ENCODE data around the gene FASTKD3. TPM values are rescaled to one million over a fixed set of nuclear protein-coding genes. Genes with fewer than 3 reads are reported as not detected.

Gene FASTKD3
- total and polyA plus RNA-seq, 2 donors (not counting 1 experiment from before 2014, with no cell fraction given): 12.7 to 19.0 TPM

GRCh38 chr5:7834982-7835381 lies 33.8 kb downstream of the FASTKD3 start:
- Histone ChIP-seq H3K27ac (ENCODE audit: insufficient read depth, low read length) (no peak overlapping the region), H3K36me3 (ENCODE audit: control insufficient read depth, insufficient read depth, low read length) (no peaks in the 10 kb centered on the region), H2AFZ (ENCODE audit: low read length) (no peak overlapping the region), H3K9ac (ENCODE audit: insufficient read depth, low read length) (no peak overlapping the region), H3K4me2 (ENCODE audit: extremely low read depth, insufficient read depth, low read length) (no peak overlapping the region), H3K4me3 (replicated peaks in 1 of 4; ENCODE audit: control extremely low read depth in 1 of 4, insufficient read depth in 1 of 4, low read depth in 3 of 4, low read length in 4 of 4) (no peak overlapping the region), H3K4me1 (ENCODE audit: control insufficient read depth, extremely low read depth, insufficient read depth, low read length) (no peaks in the 10 kb centered on the region), H3K9me3 (ENCODE audit: control insufficient read depth, insufficient read depth, low read depth, low read length) (no peaks in the 10 kb centered on the region), H3K27me3 (ENCODE audit: control insufficient read depth, insufficient read depth, low read length) (no peaks in the 10 kb centered on the region), H4K20me1 (ENCODE audit: control insufficient read depth, extremely low read depth, insufficient read depth, low read length) (no peaks in the 10 kb centered on the region), H3K79me2 (ENCODE audit: control insufficient read depth, insufficient read depth, low read length) (no peaks in the 10 kb centered on the region)
- TF ChIP-seq CTCF (conservative IDR thresholded peaks at IDR 0.05 in 1 of 2, IDR thresholded peaks at IDR 0.05 in 1 of 2; ENCODE audit: low read depth in 1 of 2, low read length in 2 of 2) (no peak), EZH2 (IDR thresholded peaks at IDR 0.05; ENCODE audit: low read length, missing control alignments) (no peak)
- DNase-seq (ENCODE audit: low read depth in 2 of 2): no peak

GRCh38 chr5:7828269-7828668 lies 40.6 kb downstream of the FASTKD3 start:
- Histone ChIP-seq H3K4me2 (ENCODE audit: extremely low read depth, insufficient read depth, low read length) (no peak overlapping the region), H3K36me3 (ENCODE audit: control insufficient read depth, insufficient read depth, low read length) (no peaks in the 10 kb centered on the region), H2AFZ (ENCODE audit: low read length) (no peak overlapping the region), H3K79me2 (ENCODE audit: control insufficient read depth, insufficient read depth, low read length) (no peaks in the 10 kb centered on the region), H3K27me3 (ENCODE audit: control insufficient read depth, insufficient read depth, low read length) (no peaks in the 10 kb centered on the region), H3K27ac (ENCODE audit: insufficient read depth, low read length) (no peak overlapping the region), H3K4me3 (replicated peaks in 1 of 4; ENCODE audit: control extremely low read depth in 1 of 4, insufficient read depth in 1 of 4, low read depth in 3 of 4, low read length in 4 of 4) (no peak overlapping the region), H3K9me3 (ENCODE audit: control insufficient read depth, insufficient read depth, low read depth, low read length) (no peaks in the 10 kb centered on the region), H3K9ac (ENCODE audit: insufficient read depth, low read length) (no peak overlapping the region), H3K4me1 (ENCODE audit: control insufficient read depth, extremely low read depth, insufficient read depth, low read length) (no peaks in the 10 kb centered on the region), H4K20me1 (ENCODE audit: control insufficient read depth, extremely low read depth, insufficient read depth, low read length) (no peaks in the 10 kb centered on the region)
- no peak for DNase-seq (ENCODE audit: low read depth in 2 of 2)
- TF ChIP-seq EZH2 (IDR thresholded peaks at IDR 0.05; ENCODE audit: low read length, missing control alignments): no peak

GRCh38 chr5:7827610-7828009 lies 41.2 kb downstream of the FASTKD3 start:
- no peak overlapping the region for H2AFZ ChIP-seq (ENCODE audit: low read length)
- no peaks in the 10 kb centered on the region for H3K4me1 ChIP-seq (ENCODE audit: control insufficient read depth, extremely low read depth, insufficient read depth, low read length)
- no peaks in the 10 kb centered on the region for H3K36me3 ChIP-seq (ENCODE audit: control insufficient read depth, insufficient read depth, low read length)
- TF ChIP-seq EZH2 (IDR thresholded peaks at IDR 0.05; ENCODE audit: low read length, missing control alignments) (no peak), CTCF (conservative IDR thresholded peaks at IDR 0.05 in 1 of 2, IDR thresholded peaks at IDR 0.05 in 1 of 2; ENCODE audit: low read depth in 1 of 2, low read length in 2 of 2) (no peak)
- H3K4me3 ChIP-seq (replicated peaks in 1 of 4; ENCODE audit: control extremely low read depth in 1 of 4, insufficient read depth in 1 of 4, low read depth in 3 of 4, low read length in 4 of 4): no peak overlapping the region
- H3K4me2 ChIP-seq (ENCODE audit: extremely low read depth, insufficient read depth, low read length): no peak overlapping the region
- H3K27me3 ChIP-seq (ENCODE audit: control insufficient read depth, insufficient read depth, low read length): no peaks in the 10 kb centered on the region
- H4K20me1 ChIP-seq (ENCODE audit: control insufficient read depth, extremely low read depth, insufficient read depth, low read length): no peaks in the 10 kb centered on the region
- no peak overlapping the region for H3K9ac ChIP-seq (ENCODE audit: insufficient read depth, low read length)
- DNase-seq (ENCODE audit: low read depth in 2 of 2): peak in 1 of 2 donors; percentile 6
- no peak overlapping the region for H3K27ac ChIP-seq (ENCODE audit: insufficient read depth, low read length)
- no peaks in the 10 kb centered on the region for H3K9me3 ChIP-seq (ENCODE audit: control insufficient read depth, insufficient read depth, low read depth, low read length)
- no peaks in the 10 kb centered on the region for H3K79me2 ChIP-seq (ENCODE audit: control insufficient read depth, insufficient read depth, low read length)

All from fibroblast of lung (primary cell).